CD4-positive, alpha-beta memory T cell (primary cell): ENCODE data around the gene MATK. TPM values are rescaled to one million over a fixed set of nuclear protein-coding genes. Genes with fewer than 3 reads are reported as not detected.
"Not testable (repeated sequence)": the region's sequence is repeated elsewhere in the genome, so short reads cannot be mapped to it uniquely, and the experiment has no call there.

ENCODE experiments used
- CTCF ChIA-PET: fragments of 350-600 bp; sonication (Branson Sonifier 250); formaldehyde crosslinking; loops from one replicate; lab custom pipeline; 2021; ENCODE audit warnings: inconsistent platforms; ENCODE audit not compliant: partially characterized antibody; lab: Charles Lee
- POLR2A ChIA-PET: fragments of 350-600 bp; sonication (Branson Sonifier 250); formaldehyde crosslinking; loops from one replicate; lab custom pipeline; 2021; ENCODE audit not compliant: partially characterized antibody; lab: Charles Lee
- DNase-seq, 5 donors: peaks; one replicate each; pipeline versions ENCODE4 v3.0.0 to v3.0.0-alpha.2; 2020 to 2022; ENCODE audit warnings: mixed read lengths in 1 of 5
- H3K27ac ChIP-seq: one replicate; pipeline ENCODE4 v1.7.0; 2013; ENCODE audit warnings: low read depth, low read length
- H3K27me3 ChIP-seq: 2 replicates; pipeline ENCODE4 v1.7.0; 2013; ENCODE audit warnings: mild to moderate bottlenecking, low read length, moderate library complexity; ENCODE audit not compliant: insufficient read depth
- H3K36me3 ChIP-seq: 2 replicates; pipeline ENCODE4 v1.7.0; 2013; ENCODE audit warnings: mild to moderate bottlenecking, low read length, moderate library complexity; ENCODE audit not compliant: insufficient read depth
- H3K4me1 ChIP-seq: 2 replicates; pipeline ENCODE4 v1.7.0; 2013; ENCODE audit warnings: mild to moderate bottlenecking, low read length, moderate library complexity; ENCODE audit not compliant: insufficient read depth
- H3K4me3 ChIP-seq, 2 donors: one replicate each; pipeline ENCODE4 v1.7.0; 2013; ENCODE audit warnings: low read length in 2 of 2, mild to moderate bottlenecking in 1 of 2
- H3K9me3 ChIP-seq, 2 donors: one replicate each; pipeline ENCODE4 v1.7.0; 2013; ENCODE audit warnings: low read length in 2 of 2, control low read depth in 1 of 2; ENCODE audit not compliant: control insufficient read depth in 1 of 2
- H3K27ac Mint-ChIP-seq, 7 donors: one replicate each; pipeline ENCODE4 v1.8.0; 2020 to 2021; ENCODE audit warnings: mixed read lengths in 7 of 7, mild to moderate bottlenecking in 6 of 7, inconsistent platforms in 3 of 7, moderate library complexity in 3 of 7
- H3K27me3 Mint-ChIP-seq, 2 donors: one replicate each; pipeline ENCODE4 v1.8.0; 2020 to 2021; ENCODE audit warnings: mixed read lengths in 2 of 2
- H3K36me3 Mint-ChIP-seq, 2 donors: one replicate each; pipeline ENCODE4 v1.8.0; 2020 to 2021; ENCODE audit warnings: mixed read lengths in 2 of 2, inconsistent platforms in 1 of 2, mild to moderate bottlenecking in 1 of 2
- H3K4me1 Mint-ChIP-seq, 4 donors: one replicate each; pipeline ENCODE4 v1.8.0; 2020 to 2021; ENCODE audit warnings: mixed read lengths in 4 of 4, mild to moderate bottlenecking in 1 of 4
- H3K4me3 Mint-ChIP-seq, 8 donors: one replicate each; pipeline ENCODE4 v1.8.0; 2020 to 2021; ENCODE audit warnings: mixed read lengths in 8 of 8, mild to moderate bottlenecking in 7 of 8, moderate library complexity in 6 of 8, inconsistent platforms in 3 of 8
- H3K9me3 Mint-ChIP-seq, 8 donors: one replicate each; pipeline ENCODE4 v1.8.0; 2020 to 2021; ENCODE audit warnings: mixed read lengths in 8 of 8, mild to moderate bottlenecking in 5 of 8, inconsistent platforms in 3 of 8, moderate library complexity in 1 of 8
- intact Hi-C: fragments of 100-400 bp; cut with micrococcal nuclease; formaldehyde crosslinking; loops from one replicate; pipeline ENCODE4 v1.15.1; 2023
- polyA plus RNA-seq, 2 donors: library from polyadenylated mRNA; unstranded; fragments of 300-500 nt; fragmentation: Illumina TruSeq; gene quantifications; one replicate each; pipeline ENCODE4 v1.2.3, GENCODE V29; 2021
- total RNA-seq, 2 experiments: library from RNA; stranded (reverse); gene quantifications; one replicate each; pipeline ENCODE4 v1.2.3, GENCODE V29; 2021

The MATK gene
- total and polyA plus RNA-seq, 4 experiments from 2014 or later: 7.2 to 27.7 (median 14.5) TPM

- Mint-ChIP-seq H3K27ac (peak within 1 kb of the TSS; percentile 100), H3K4me1 (peaks cover 19 to 61% (median 35%) of the 10 kb centered on the region in 4 donors), H3K9me3 (peaks cover 0 to 3% (median 0%) of the 10 kb centered on the region in 8 donors), H3K4me3 (peak within 1 kb of the TSS; percentile 96 to 99 (median 98)), H3K36me3 (peaks cover 7 to 38% of the 10 kb centered on the region in 2 donors), H3K27me3 (peaks cover 0 to 2% of the 10 kb centered on the region in 2 donors)
- Histone ChIP-seq H3K4me3 (peak within 1 kb of the TSS; percentile 91 to 98), H3K27me3 (no peaks in the 10 kb centered on the region), H3K36me3 (peaks cover 12% of the 10 kb centered on the region), H3K9me3 (no peaks in the 10 kb centered on the region), H3K27ac (peak within 1 kb of the TSS; percentile 100), H3K4me1 (peaks cover 46% of the 10 kb centered on the region)
- intact Hi-C loops: loop anchor here (1.0 to 5.0 kb wide), 6 partner anchors 40 to 711 kb away; partner anchors contain the start of genes DAPK3, EEF2 and HDGFL2
- DNase-seq: peak; percentile 90 to 94 (median 92)
- CTCF ChIA-PET: interaction anchor here (0.5 to 9.7 kb wide), 15 partner anchors 9 to 224 kb away, joined by 3 to 82 read pairs (median 6); partner anchors contain the start of gene EEF2
- POLR2A ChIA-PET: interaction anchor here (0.6 to 3.8 kb wide), 28 partner anchors 9 to 1207 kb away, joined by 3 to 46 read pairs (median 7); partner anchors contain the start of genes DAPK3, DOHH, EEF2 and KDM4B
Measured at GRCh38 chr19:3761382-3762129, 24.6 kb downstream of the MATK start, which contains the start of gene APBA3. Gene APBA3, minus strand, starts transcription at chr19:3761692. Its CDS starts 1,428 bp downstream, at chr19:3760264.

- H3K4me3 Mint-ChIP-seq: peak overlapping the region; percentile 94 to 97 (median 96)
- H3K36me3 ChIP-seq: peaks cover 10% of the 10 kb centered on the region
- H3K27me3 ChIP-seq: no peaks in the 10 kb centered on the region
- H3K9me3 Mint-ChIP-seq: peaks cover 0 to 3% (median 0%) of the 10 kb centered on the region in 8 donors
- peak overlapping the region; percentile 95 to 100 (median 99) for H3K27ac Mint-ChIP-seq
- peaks cover 18 to 59% (median 33%) of the 10 kb centered on the region in 4 donors for H3K4me1 Mint-ChIP-seq
- ChIA-PET POLR2A (interaction anchor here (0.6 to 3.8 kb wide), 8 partner anchors 9 to 61 kb away, joined by 3 to 46 read pairs (median 18); no protein-coding TSS in a partner anchor), CTCF (interaction anchor here (0.5 to 9.7 kb wide), 7 partner anchors 11 to 196 kb away, joined by 3 to 82 read pairs (median 10); no protein-coding TSS in a partner anchor)
- H3K27me3 Mint-ChIP-seq: peaks cover 0 to 2% of the 10 kb centered on the region in 2 donors
- peak; percentile 48 to 57 (median 56) for DNase-seq
- H3K36me3 Mint-ChIP-seq: peaks cover 5 to 34% of the 10 kb centered on the region in 2 donors
- H3K27ac ChIP-seq: peak overlapping the region; percentile 99
- intact Hi-C loops: loop anchor here (5.0 kb wide), 1 partner anchor 711 kb away; the partner anchor contains the start of gene HDGFL2
- peak overlapping the region; percentile 91 to 94 for H3K4me3 ChIP-seq
- H3K4me1 ChIP-seq: peaks cover 46% of the 10 kb centered on the region
- H3K9me3 ChIP-seq: no peaks in the 10 kb centered on the region
Measured at GRCh38 chr19:3760871-3761361, 25.3 kb downstream of the MATK start.

- POLR2A ChIA-PET: interaction anchor here (1.0 to 3.8 kb wide), 4 partner anchors 9 to 38 kb away, joined by 3 to 36 read pairs (median 4); no protein-coding TSS in a partner anchor
- intact Hi-C loops: loop anchor here (5.0 kb wide), 1 partner anchor 713 kb away; the partner anchor contains the start of gene HDGFL2
- peaks cover 0 to 3% (median 0%) of the 10 kb centered on the region in 8 donors for H3K9me3 Mint-ChIP-seq
- peak in 1 of 5 donors; percentile 30 for DNase-seq
- no peaks in the 10 kb centered on the region for H3K9me3 ChIP-seq
- peaks cover 0 to 2% of the 10 kb centered on the region in 2 donors for H3K27me3 Mint-ChIP-seq
- CTCF ChIA-PET: interaction anchor here (9.7 kb wide), 1 partner anchor 63 kb away, joined by 82 read pairs; no protein-coding TSS in a partner anchor
- no peak overlapping the region for H3K4me3 ChIP-seq
- peaks cover 11 to 43% of the 10 kb centered on the region in 2 donors for H3K36me3 Mint-ChIP-seq
- H3K4me1 Mint-ChIP-seq: peaks cover 21 to 68% (median 41%) of the 10 kb centered on the region in 4 donors
- H3K36me3 ChIP-seq: peaks cover 4% of the 10 kb centered on the region
- peak overlapping the region in 6 of 8 donors; percentile 31 to 95 (median 46) for H3K4me3 Mint-ChIP-seq
- H3K27ac ChIP-seq: peak overlapping the region; percentile 12
- peak overlapping the region in 5 of 7 donors; percentile 25 to 100 (median 57) for H3K27ac Mint-ChIP-seq
- no peaks in the 10 kb centered on the region for H3K27me3 ChIP-seq
- H3K4me1 ChIP-seq: peaks cover 46% of the 10 kb centered on the region
Measured at GRCh38 chr19:3759482-3760254, 26.5 kb downstream of the MATK start.

- H3K36me3 Mint-ChIP-seq: peaks cover 11 to 49% of the 10 kb centered on the region in 2 donors
- intact Hi-C loops, H3K9me3 Mint-ChIP-seq: not testable (repeated sequence)
Measured at GRCh38 chr19:3758297-3758696, 27.9 kb downstream of the MATK start.

GRCh38 chr19:3757705-3758104 is 28.5 kb downstream of the MATK start:
- H3K4me3 ChIP-seq, H3K27ac ChIP-seq, H3K4me3 Mint-ChIP-seq, H3K27me3 ChIP-seq, H3K36me3 ChIP-seq, DNase-seq, H3K9me3 ChIP-seq, H3K27me3 Mint-ChIP-seq, intact Hi-C loops, H3K9me3 Mint-ChIP-seq: not testable (repeated sequence)
- ChIA-PET POLR2A (interaction anchor here (1.3 to 1.9 kb wide), 2 partner anchors 10 to 55 kb away, joined by 4 to 5 read pairs; no protein-coding TSS in a partner anchor), CTCF (interaction anchor here (9.7 kb wide), 1 partner anchor 65 kb away, joined by 82 read pairs; no protein-coding TSS in a partner anchor)
- Mint-ChIP-seq H3K4me1 (peaks cover 18 to 60% (median 34%) of the 10 kb centered on the region in 4 donors), H3K27ac (peak overlapping the region in 1 of 7 donors; percentile 16), H3K36me3 (peaks cover 14 to 48% of the 10 kb centered on the region in 2 donors)
- H3K4me1 ChIP-seq: peaks cover 40% of the 10 kb centered on the region

More at GRCh38 chr19:3758297-3758696, 27.9 kb downstream of the MATK start:
- not testable (repeated sequence) for H3K27me3 Mint-ChIP-seq, H3K27ac ChIP-seq, H3K4me3 Mint-ChIP-seq, H3K9me3 ChIP-seq, H3K27me3 ChIP-seq, H3K4me3 ChIP-seq, H3K36me3 ChIP-seq
- H3K27ac Mint-ChIP-seq: peak overlapping the region in 1 of 7 donors; percentile 78
- peaks cover 23 to 66% (median 40%) of the 10 kb centered on the region in 4 donors for H3K4me1 Mint-ChIP-seq
- ChIA-PET CTCF (interaction anchor here (9.7 kb wide), 1 partner anchor 64 kb away, joined by 82 read pairs; no protein-coding TSS in a partner anchor), POLR2A (interaction anchor here (1.9 kb wide), 1 partner anchor 11 kb away, joined by 4 read pairs; no protein-coding TSS in a partner anchor)
- H3K4me1 ChIP-seq: peaks cover 44% of the 10 kb centered on the region
- peak in 1 of 5 donors; percentile 19 for DNase-seq
